H9 (cell line): ENCODE data around the gene CPXM1. TPM values are rescaled to one million over a fixed set of nuclear protein-coding genes. Genes with fewer than 3 reads are reported as not detected.

Experiments
- DNase-seq: peaks from one replicate; pipeline ENCODE4 v3.0.0-alpha.2; 2017
- H2AFZ ChIP-seq: one replicate; pipeline ENCODE4 v1.6.1; 2013; ENCODE audit warnings: mild to moderate bottlenecking, low read length, control low read depth, moderate library complexity
- H2AK5ac ChIP-seq: 2 replicates; pipeline ENCODE4 v1.6.1; 2013; ENCODE audit warnings: low read length, control low read depth, mixed read lengths; ENCODE audit not compliant: insufficient read length
- H2BK120ac ChIP-seq: one replicate; pipeline ENCODE4 v1.6.1; 2013; ENCODE audit warnings: low read depth, mild to moderate bottlenecking, low read length, control low read depth, inconsistent platforms; ENCODE audit not compliant: poor library complexity, severe bottlenecking
- H2BK12ac ChIP-seq: 2 replicates; pipeline ENCODE4 v1.6.1; 2013; ENCODE audit warnings: low read length, control low read depth, mixed read lengths, low read depth; ENCODE audit not compliant: insufficient read length
- H2BK15ac ChIP-seq: 2 replicates; pipeline ENCODE4 v1.6.1; 2013; ENCODE audit warnings: low read depth, low read length, control low read depth
- H2BK20ac ChIP-seq: one replicate; pipeline ENCODE4 v1.6.1; 2013; ENCODE audit warnings: low read depth, mild to moderate bottlenecking, low read length, control low read depth, inconsistent platforms; ENCODE audit not compliant: poor library complexity, severe bottlenecking
- H2BK5ac ChIP-seq: 2 replicates; pipeline ENCODE4 v1.6.1; 2013; ENCODE audit warnings: low read length, control low read depth, mixed read lengths; ENCODE audit not compliant: insufficient read length
- H3K14ac ChIP-seq: 2 replicates; pipeline ENCODE4 v1.6.1; 2013; ENCODE audit warnings: low read length, control low read depth; ENCODE audit not compliant: insufficient read depth
- H3K18ac ChIP-seq: 2 replicates; pipeline ENCODE4 v1.6.1; 2013; ENCODE audit warnings: low read depth, mild to moderate bottlenecking, mixed read lengths, low read length, control low read depth; ENCODE audit not compliant: insufficient read length
- H3K23ac ChIP-seq: 2 replicates; pipeline ENCODE4 v1.6.1; 2013; ENCODE audit warnings: low read length, control low read depth, mixed read lengths, low read depth; ENCODE audit not compliant: insufficient read length
- H3K23me2 ChIP-seq: 2 replicates; pipeline ENCODE4 v1.6.1; 2013; ENCODE audit warnings: low read depth, mild to moderate bottlenecking, mixed read lengths, low read length, control low read depth; ENCODE audit not compliant: insufficient read length, poor library complexity, severe bottlenecking
- H3K27ac ChIP-seq: 2 replicates; pipeline ENCODE4 v1.5.1; 2013; ENCODE audit warnings: low read length, control low read depth, mixed read lengths, low read depth; ENCODE audit not compliant: insufficient read length
- H3K27me3 ChIP-seq: 2 replicates; pipeline ENCODE4 v1.6.1; 2013; ENCODE audit warnings: low read length, control low read depth, inconsistent platforms; ENCODE audit not compliant: insufficient read depth
- H3K4ac ChIP-seq: 2 replicates; pipeline ENCODE4 v1.6.1; 2013; ENCODE audit warnings: low read depth, mild to moderate bottlenecking, control low read depth, inconsistent platforms, low read length, moderate library complexity
- H3K4me1 ChIP-seq: 2 replicates; pipeline ENCODE4 v1.6.1; 2013; ENCODE audit warnings: low read length, control low read depth, inconsistent platforms; ENCODE audit not compliant: insufficient read depth
- H3K4me2 ChIP-seq: 2 replicates; pipeline ENCODE4 v1.6.1; 2013; ENCODE audit warnings: low read length, control low read depth, mixed read lengths; ENCODE audit not compliant: insufficient read length, insufficient read depth
- H3K56ac ChIP-seq: 2 replicates; pipeline ENCODE4 v1.6.1; 2013; ENCODE audit warnings: low read depth, mild to moderate bottlenecking, mixed read lengths, low read length, control low read depth; ENCODE audit not compliant: insufficient read length
- H3K79me1 ChIP-seq: 2 replicates; pipeline ENCODE4 v1.6.1; 2013; ENCODE audit warnings: low read depth, mild to moderate bottlenecking, moderate library complexity, low read length, control low read depth, inconsistent platforms; ENCODE audit not compliant: insufficient read depth, poor library complexity, severe bottlenecking
- H3K79me2 ChIP-seq: 2 replicates; pipeline ENCODE4 v1.6.1; 2013; ENCODE audit warnings: low read length, control low read depth, inconsistent platforms; ENCODE audit not compliant: insufficient read depth
- H3K9ac ChIP-seq: 2 replicates; pipeline ENCODE4 v1.6.1; 2013; ENCODE audit warnings: low read length, control low read depth, mixed read lengths; ENCODE audit not compliant: insufficient read length; ENCODE audit errors: extremely low read depth
- H3K9me3 ChIP-seq: one replicate; pipeline ENCODE4 v1.6.1; 2013; ENCODE audit warnings: low read depth, low read length, inconsistent platforms; ENCODE audit not compliant: control insufficient read depth
- H3T11ph ChIP-seq: one replicate; pipeline ENCODE4 v1.6.1; 2013; ENCODE audit warnings: mild to moderate bottlenecking, low read length, control low read depth, inconsistent platforms
- H4K20me1 ChIP-seq: one replicate; pipeline ENCODE4 v1.6.1; 2013; ENCODE audit not compliant: control insufficient read depth, insufficient read length, insufficient read depth
- H4K5ac ChIP-seq: 2 replicates; pipeline ENCODE4 v1.6.1; 2013; ENCODE audit warnings: low read depth, mild to moderate bottlenecking, mixed read lengths, low read length, control low read depth; ENCODE audit not compliant: insufficient read length
- H4K8ac ChIP-seq: replicated peaks from 2 replicates; pipeline ENCODE4 v1.6.1; 2013; ENCODE audit warnings: low read length, control low read depth, mixed read lengths, low read depth; ENCODE audit not compliant: insufficient read length
- H4K91ac ChIP-seq: 2 replicates; pipeline ENCODE4 v1.6.1; 2013; ENCODE audit warnings: low read depth, mild to moderate bottlenecking, moderate library complexity, mixed read lengths, low read length, control low read depth; ENCODE audit not compliant: insufficient read length
- H3K27ac Mint-ChIP-seq, 3 experiments: 2 replicates in 2 of 3; 3 replicates in 1 of 3; pipeline ENCODE4 v1.8.0; 2020 to 2021; ENCODE audit warnings: mixed read lengths in 3 of 3, mild to moderate bottlenecking in 1 of 3, moderate library complexity in 1 of 3
- H3K27me3 Mint-ChIP-seq: 2 replicates; pipeline ENCODE4 v1.8.0; 2021; ENCODE audit warnings: low read depth, mild to moderate bottlenecking, moderate library complexity, mixed read lengths
- H3K36me3 Mint-ChIP-seq, 3 experiments: 2 replicates in 2 of 3; 3 replicates in 1 of 3; pipeline ENCODE4 v1.8.0; 2020 to 2021; ENCODE audit warnings: low read depth in 3 of 3, mixed read lengths in 3 of 3; ENCODE audit not compliant: insufficient read depth in 1 of 3
- H3K4me1 Mint-ChIP-seq, 2 experiments: 2 replicates each; pipeline ENCODE4 v1.8.0; 2020; ENCODE audit warnings: mixed read lengths in 2 of 2
- H3K4me3 Mint-ChIP-seq, 2 experiments: 2 replicates in 1 of 2; 3 replicates in 1 of 2; pipeline ENCODE4 v1.8.0; 2020 to 2021; ENCODE audit warnings: mild to moderate bottlenecking in 2 of 2, mixed read lengths in 2 of 2, moderate library complexity in 1 of 2
- H3K9me3 Mint-ChIP-seq, 2 experiments: 2 replicates in 1 of 2; 3 replicates in 1 of 2; pipeline ENCODE4 v1.8.0; 2020; ENCODE audit warnings: mild to moderate bottlenecking in 2 of 2, mixed read lengths in 2 of 2, moderate library complexity in 1 of 2
- CTCF ChIP-seq: fragments of 200-600 bp; sonication (generic); conservative IDR thresholded peaks from 3 replicates; pipeline ENCODE4 v1.8.0; 2021; ENCODE audit warnings: antibody characterized with exemption, mild to moderate bottlenecking
- WGBS: extraction: QIAGEN DNeasy Blood & Tissue Kit; methylation state at CpG from one replicate; pipeline ENCODE4 v1.1.7; 2013; ENCODE audit warnings: missing lambda C conversion rate, low lambda C conversion rate, mixed read lengths; ENCODE audit not compliant: insufficient read length; ENCODE audit errors: extremely low coverage; 5-methylcytosine and 5-hydroxymethylcytosine counted together
- total RNA-seq: library from RNA; stranded (reverse); gene quantifications from 2 replicates; pipeline ENCODE4 v1.2.1, GENCODE V29; 2021

The CPXM1 gene
- total RNA-seq, 1 experiment from 2014 or later: 69.0 TPM

- Histone ChIP-seq H3K27me3 (peaks cover 42% of the 10 kb centered on the region), H3K23ac (no peak overlapping the region), H2AK5ac (no peak overlapping the region), H2BK20ac (no peak overlapping the region), H3K79me1 (no peaks in the 10 kb centered on the region), H2BK120ac (no peak overlapping the region), H2AFZ (no peak overlapping the region), H2BK12ac (no peak overlapping the region), H3K23me2 (peaks cover 2% of the 10 kb centered on the region), H2BK15ac (no peak overlapping the region), H4K5ac (no peak overlapping the region), H3K27ac (no peak overlapping the region), H4K8ac (no peak overlapping the region), H2BK5ac (no peak overlapping the region), H4K20me1 (no peaks in the 10 kb centered on the region), H3K9me3 (no peaks in the 10 kb centered on the region), H3K4ac (no peak overlapping the region), H3K18ac (no peak overlapping the region), H3K9ac (no peak overlapping the region), H3K4me1 (peaks cover 7% of the 10 kb centered on the region; the same call in 1 of the 2 replicates), H3K79me2 (no peaks in the 10 kb centered on the region), H3K56ac (no peak overlapping the region), H4K91ac (no peak overlapping the region), H3K14ac (no peak overlapping the region), H3T11ph (no peak overlapping the region), H3K4me2 (no peak overlapping the region)
- Mint-ChIP-seq H3K27ac (no peak overlapping the region), H3K9me3 (peaks cover 3 to 5% of the 10 kb centered on the region in 2 experiments; a peak in 3 of 5 replicates), H3K36me3 (no peaks in the 10 kb centered on the region; a peak in 1 of 7 replicates), H3K4me1 (peaks cover 15 to 24% of the 10 kb centered on the region in 2 experiments), H3K27me3 (peaks cover 76% of the 10 kb centered on the region), H3K4me3 (peak overlapping the region in 1 of 2 experiments; percentile 16; a peak in 1 of 5 replicates)
- no peak for TF ChIP-seq CTCF
- WGBS: no CpG with 5 or more reads among the region's 4 CpGs
- no peak for DNase-seq
Observed at GRCh38 chr20:2806351-2806701, 5.9 kb upstream of the CPXM1 start.
